NCI-H1092 (cell line): ENCODE data around the gene MGAT2.
"Not testable (repeated sequence)": the region's sequence is repeated elsewhere in the genome, so short reads cannot be mapped to it uniquely, and the experiment has no call there.

Experiments used
- DNase-seq: peaks from one replicate; lab custom pipeline; 2025; lab: John Stamatoyannopoulos, UW

Gene MGAT2

DNA sequence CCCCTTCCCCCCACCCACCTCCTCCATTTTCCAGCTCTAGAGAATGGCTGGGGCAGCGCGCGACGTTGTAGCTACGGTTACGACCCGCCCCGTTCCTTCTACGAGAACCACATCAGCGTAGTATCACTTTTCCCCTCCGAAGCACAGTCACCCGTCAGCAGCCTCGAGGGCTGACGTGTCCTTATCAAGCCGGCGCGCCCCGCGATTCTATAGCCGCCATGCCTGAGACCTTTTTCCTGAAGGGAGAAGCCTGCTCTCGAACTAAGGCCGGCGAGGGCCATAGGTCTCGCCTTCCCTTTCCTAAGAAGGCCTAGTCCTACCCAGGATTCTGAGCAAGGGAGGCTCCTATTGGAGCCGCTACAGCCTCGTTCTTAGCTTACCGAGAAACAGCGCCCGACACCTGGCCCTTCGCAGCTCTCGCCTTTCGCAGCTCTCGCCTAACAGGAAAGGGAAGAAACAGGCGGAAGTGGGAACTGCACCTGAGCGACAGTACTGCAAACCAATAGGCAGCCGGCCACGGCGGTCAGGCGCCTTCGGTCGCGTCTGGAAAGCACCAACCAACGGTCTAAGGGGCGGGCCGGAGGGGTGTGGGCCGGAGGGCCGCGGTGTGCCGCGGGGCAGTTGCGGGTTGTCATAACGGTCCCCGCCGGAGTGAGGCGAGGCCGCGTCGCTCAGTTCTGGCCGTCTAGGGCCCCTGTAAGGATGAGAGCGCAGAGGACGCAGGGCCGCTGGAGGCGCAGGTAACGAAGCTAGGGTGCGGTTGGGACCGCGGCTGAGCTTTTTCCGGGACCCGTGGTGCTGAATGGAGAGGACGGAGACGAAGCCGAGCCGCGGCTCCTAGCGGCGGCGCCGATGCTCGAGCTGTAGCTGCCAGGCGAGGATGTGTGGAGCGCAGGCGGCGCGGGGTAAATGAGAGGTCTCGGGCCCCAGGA, at the start of gene MGAT2, which contains the start of gene RPL36AL:
TSS of gene MGAT2 (plus strand) at position 618 of the 932 bp plus-strand sequence. CDS start 470 bp downstream, outside the sequence.
TSS of gene RPL36AL (minus strand) at position 445 of the 932 bp plus-strand sequence. CDS start 1,522 bp downstream, outside the sequence.
- DNase-seq = peak; percentile 98

DNA sequence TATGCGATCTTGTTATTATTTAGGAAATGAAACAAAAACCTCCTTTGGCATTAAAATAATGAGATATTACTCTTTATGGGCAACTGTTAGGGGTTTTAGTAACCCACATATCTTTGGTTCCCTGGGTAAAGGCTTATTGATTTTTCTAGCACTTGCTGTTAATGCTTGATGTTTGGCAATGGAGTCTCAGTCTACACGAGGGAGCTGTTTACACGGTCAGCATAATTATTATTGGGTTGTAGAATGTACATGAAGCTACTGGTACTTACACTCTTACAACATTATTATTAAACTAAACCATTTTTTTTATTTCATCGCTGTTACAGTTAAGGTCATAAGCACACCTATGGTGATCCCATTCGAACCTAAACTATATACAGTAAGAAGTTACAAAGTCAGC, 46.6 kb upstream of the MGAT2 start:
- DNase-seq = no peak

DNA sequence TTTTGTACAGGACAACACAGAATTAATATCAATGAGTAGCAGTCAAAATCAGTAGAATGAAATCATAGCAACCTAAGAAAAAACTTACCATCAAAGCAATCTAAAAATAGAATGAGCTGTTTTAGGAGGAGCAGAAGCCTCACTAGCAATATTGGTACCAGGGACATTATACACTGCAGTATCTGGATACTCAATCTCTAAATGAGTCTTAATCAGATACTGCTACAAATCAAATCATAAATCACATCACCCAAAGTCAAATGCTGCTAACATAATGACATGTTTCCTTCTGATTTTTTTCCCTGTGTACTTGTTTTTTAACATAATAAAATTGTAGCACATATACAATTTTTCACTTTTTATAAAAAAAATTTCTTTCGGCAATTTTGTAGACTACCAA, 42.5 kb upstream of the MGAT2 start:
- DNase-seq = no peak

DNA sequence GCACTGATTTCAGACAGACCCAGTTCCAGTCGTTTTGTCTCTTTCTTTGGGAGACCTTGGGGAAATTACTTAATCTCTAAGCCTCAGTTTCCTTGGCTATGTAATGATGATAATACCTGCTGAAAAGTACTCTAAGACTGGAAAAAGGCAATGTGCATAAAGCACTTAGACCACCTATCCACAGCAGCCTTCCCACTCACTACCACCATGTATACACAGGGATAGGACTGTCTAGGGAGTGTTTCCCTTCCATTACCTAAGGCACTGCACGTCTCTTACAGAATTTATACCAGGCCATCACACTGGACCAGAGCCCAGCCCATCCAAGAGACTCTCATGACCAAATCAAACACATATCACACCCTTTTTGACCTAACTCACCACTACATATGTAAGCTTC, 40.8 kb upstream of the MGAT2 start:
- DNase-seq = no peak

DNA sequence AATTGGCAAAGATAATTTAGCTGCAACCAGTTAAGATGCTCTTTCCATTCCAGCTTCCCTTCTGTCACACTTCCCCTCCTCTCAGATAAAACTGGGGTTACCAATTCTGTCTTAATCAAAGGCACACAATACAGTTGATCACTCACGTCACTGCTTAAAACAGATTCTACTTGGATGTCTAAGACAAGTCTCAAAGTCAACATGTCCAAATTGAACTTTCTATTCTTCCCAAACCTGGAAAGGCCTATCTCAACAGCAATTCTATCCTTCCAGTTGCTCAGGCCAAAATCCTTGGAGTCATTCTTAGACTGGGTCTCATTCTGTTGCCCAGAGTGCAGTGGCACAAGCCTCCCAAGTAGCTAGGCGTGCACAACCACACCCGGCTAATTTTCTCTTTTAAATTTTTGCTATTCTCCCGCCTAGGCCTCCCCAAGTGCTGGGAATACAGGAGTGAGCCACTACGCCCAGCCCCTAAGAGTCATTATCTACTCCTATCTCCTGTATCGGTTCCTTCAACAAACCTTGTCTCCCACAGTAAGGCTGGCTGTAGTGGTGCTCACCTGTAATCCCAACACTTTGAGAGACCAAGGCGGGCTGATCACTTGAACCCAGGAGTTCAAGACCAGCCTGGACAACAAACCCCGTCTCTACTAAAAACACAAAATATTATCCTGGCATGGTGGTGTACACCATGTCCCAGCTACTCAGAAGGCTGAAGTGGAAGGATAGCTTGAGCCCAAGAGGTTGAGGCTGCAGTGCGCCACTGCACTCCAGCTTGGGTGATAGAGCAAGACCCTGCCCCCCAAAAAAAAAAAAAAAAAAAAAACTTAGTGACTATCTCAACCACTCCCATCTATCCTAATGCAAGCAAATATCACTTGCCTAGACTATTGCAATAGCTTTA, 39.1 kb upstream of the MGAT2 start:
- DNase-seq = no peak

DNA sequence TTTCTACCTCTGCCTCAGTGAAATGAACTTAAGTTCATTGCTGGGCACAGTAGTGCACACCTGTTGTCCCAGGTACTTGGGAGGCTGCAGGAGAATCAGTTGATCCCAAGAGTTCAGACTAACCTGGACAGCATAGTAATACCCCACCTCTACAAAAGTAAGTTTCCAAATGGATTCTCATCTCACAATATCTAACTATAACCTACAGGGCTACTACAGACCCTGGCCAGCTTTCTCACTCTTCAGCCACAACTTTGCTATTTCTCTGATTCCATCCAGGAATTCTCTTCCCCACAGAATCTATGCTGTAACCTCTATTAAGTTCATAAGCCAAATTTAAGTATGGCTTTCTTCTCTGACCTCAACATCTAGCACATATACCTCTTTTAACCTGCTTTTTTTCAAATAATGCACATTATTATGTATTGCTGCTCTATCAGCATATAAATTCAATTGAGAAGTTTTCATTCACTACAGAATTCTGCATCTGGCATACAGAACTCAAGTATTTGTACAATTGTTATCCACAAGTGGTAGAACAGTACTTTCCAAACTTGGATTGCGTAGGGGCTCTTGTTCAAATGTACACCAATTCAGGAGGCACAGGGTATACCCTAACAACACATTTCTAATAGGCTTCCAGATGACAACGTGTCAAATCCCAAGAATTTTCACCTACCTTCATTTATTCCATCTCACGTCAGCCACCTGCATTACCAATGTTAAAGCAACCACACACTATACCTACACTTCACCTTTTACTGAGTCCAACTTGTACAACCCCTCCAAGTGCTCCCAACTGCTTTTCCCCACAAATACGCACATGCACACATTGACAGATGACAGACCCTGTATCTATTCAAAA, 38.3 kb upstream of the MGAT2 start:
- DNase-seq = no peak

DNA sequence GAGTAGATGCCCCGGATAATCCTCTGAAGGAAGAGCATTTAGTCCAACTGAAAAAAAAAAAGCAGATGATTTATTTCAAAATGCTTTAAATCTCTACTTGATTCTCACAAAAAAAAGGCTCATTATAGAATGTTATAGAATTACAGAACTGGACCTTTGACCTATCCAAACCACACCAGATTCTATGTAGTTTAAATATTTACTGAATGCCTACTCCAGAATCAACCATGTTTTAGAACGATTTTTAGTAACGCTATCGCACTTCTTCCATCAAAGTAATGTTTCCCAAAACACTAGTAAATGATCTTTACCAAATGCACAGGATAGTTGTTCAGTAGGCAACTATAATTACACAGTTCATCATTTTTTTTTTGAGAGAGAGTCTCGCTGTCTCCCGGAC, 37.0 kb upstream of the MGAT2 start:
- DNase-seq = no peak

DNA sequence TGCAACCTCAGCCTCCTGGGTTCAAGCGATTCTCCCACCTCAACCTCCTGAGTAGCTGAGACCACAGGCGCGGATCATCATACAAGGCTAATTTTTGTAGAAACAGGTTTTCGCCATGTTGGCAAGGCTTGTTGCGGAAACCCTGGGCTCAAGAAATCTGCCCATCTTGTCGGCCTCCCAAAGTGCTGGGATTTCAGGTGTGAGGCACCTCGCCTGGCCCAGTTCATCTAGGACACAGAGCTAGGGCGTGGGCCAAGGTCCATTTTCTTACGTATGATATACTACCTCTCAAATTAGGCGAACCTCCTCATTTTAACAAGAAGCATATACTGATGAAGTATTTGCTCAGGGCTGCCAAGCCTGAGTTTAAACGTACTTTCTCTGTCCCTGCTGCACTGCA, 36.5 kb upstream of the MGAT2 start:
- DNase-seq = no peak

DNA sequence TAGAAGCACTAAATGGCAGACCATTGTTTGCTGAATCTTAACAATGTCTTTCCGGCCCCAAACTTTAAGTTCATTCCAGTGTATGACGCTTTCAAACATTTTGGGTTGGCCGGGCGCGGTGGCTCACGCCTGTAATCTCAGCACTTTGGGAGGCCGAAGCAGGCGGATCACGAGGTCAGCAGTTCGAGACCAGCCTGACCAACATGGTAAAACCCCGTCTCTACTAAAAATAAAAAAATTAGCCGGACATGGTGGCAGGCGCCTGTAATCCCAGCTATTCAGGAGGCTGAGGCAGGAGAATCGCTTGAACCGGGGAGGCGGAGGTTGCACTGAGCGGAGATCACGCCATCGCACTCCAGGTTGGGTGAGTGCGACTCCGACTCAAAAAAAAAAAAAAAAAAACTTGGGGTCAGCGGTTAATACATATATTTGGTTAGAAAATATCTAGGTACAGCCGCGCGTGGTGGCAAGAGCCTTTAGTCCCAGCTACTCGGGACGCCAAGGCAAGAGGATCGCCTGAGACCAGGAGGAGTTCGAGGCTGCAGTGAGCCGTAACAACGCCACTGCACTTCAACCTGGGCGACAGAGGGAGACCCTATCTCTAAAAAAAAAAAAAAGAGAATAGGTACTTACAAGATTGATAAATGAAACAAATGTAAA, 35.5 kb upstream of the MGAT2 start:
- not testable (repeated sequence) for DNase-seq

DNA sequence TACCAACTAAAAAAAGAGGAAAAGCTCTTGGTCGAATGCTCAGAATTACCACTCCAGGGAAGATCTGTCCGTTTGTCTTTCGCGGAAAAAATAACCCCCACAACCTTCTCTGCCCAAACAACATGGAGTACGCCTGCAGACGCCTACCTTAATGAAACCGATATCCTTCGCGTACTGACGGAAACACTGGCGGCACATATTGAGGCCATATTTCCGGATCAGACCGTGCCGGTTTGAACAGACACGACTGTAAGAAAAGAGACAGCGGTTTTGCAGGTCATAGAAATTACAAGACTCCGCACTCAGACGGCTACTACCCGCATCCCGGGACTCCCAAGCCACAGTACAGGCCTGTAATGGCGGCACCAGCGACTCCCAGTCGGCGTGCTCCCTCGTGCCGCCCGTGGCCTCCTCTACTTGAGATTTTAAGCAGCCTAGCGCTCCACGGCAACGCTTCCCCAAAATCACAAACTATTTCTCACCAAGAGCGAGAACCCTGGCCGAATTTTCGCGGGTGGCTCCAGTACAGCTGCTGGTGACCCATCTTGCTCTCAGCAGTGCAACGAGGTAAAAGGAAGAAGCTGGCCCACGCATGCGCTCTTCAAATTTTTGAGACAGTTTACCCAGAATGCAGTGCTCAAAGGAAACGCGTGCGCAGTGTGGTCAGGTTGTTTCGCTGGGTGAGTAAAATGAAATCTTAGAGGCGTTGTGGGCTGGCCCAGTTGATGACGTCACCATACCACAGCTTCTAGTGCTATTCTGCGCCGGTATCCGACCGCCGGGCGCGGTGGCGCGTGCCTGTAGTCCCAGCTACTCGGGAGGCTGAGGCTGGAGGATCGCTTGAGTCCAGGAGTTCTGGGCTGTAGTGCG, 34.6 kb upstream of the MGAT2 start, which contains the start of gene RPS29:
TSS of gene RPS29 (minus strand) at position 578 of the 870 bp plus-strand sequence. CDS start at position 544, 34 bp downstream.
- DNase-seq = peak; percentile 99

DNA sequence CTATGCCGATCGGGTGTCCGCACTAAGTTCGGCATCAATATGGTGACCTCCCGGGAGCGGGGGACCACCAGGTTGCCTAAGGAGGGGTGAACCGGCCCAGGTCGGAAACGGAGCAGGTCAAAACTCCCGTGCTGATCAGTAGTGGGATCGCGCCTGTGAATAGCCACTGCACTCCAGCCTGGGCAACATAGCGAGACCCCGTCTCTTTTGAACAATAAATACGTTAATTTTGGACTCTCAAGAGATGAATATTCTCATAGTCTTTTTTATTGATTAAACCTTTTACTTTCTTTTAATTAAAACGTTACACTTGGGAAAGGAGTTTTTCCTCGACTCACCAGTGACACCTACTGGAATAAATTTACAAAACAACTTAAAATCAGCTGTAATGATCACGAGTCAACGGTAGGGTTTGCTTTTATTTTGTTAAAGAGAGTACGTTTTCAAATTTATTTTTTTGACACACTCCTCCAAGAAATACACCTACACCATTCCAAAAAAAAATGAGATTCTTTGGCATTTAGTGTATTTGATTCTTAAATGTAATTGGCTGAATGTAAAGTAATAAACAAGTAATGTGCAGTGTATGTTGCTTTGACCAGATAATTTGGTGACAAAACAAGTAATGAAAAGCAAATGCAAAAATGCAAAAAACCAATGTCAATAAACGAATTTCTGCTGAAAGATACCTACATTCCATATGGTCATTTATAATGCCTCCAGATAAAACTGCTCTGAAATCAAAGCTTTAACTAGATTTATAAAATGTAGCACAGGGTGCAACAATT, 33.7 kb upstream of the MGAT2 start:
- peak; percentile 48 for DNase-seq

DNA sequence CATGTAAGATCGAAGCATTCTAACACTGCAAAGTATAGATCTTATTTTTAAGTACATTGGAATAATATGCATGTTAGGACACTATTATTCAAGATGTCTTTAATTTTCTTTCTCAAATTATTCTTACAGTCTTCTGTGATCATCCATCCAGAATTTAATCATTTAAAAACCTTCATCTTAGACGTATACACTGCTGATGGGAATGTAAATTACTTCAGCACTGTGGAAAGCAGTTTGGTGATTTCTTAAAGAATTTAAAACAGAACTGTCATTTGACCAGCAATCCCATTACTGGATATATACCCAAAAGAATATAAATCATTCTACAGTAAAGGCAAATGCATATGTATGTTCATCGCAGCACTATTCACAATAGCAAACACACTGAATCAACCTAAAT, 31.2 kb upstream of the MGAT2 start:
- no peak for DNase-seq

DNA sequence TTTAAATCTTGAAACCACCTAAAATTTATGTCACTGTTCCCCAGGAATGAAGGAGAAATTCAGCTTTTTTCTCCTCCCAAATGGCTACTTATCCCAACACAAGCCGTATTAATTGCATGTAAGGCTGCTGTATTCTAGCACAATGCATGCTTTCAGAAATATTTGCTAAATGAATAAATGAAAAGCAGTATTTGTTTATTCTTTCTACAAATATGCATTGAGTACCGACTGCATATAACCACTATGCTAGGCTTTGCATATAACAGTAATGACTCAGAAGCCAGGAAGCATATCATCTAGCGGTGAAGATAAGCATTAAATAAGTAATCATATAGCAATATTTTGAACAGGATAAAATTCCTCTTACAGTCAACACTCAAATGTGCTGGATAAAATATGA, 27.6 kb upstream of the MGAT2 start:
- DNase-seq = no peak

DNA sequence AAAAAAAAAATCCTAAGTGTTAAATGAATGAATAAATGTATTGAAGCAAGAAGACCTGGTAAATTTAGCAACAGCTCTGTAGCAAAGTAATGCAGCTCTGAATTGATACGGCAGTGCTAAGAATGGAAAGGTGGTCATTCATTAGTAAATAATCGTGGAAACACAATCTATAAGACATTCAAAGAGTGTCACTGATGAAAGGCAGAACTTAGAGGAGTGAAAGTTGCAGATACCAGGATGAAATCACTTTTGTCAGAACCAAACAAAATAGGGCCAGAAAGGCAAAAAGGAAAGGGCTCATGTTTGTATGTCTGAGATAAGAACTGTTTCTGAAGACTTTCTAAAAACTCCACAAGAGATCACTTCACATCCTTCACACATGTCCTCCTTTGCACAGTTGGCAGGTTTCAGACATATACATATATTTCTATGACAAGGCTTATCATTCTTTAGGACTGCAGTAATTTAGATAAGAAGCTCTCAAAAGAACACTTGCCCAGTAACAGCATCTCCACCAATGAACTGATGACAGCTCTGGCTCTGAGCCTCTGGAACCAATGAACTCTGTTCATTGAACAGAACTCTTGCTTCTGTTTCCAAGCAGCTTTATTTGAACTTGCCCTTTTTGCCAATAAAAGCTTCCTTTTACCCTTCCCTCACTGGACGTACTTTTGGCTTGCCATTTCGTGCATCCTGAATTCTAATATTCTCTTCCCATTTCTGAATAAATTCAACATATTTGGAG, 26.1 kb upstream of the MGAT2 start:
- no peak for DNase-seq

DNA sequence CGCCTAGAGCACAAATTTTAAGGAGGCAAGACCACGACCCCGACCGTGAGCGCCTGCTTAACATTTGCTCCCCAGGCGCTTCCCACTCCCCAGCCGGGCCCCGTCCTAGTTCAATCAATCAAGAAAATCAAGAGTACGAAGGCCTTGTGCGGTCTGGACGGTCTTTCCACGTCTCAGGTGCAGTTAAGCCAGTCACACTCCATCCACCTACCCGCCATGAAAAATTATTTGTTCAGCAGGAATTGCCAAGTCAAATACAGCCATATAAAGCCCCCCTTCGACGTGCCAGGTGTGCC, 22.5 kb upstream of the MGAT2 start:
- peak; percentile 57 for DNase-seq

DNA sequence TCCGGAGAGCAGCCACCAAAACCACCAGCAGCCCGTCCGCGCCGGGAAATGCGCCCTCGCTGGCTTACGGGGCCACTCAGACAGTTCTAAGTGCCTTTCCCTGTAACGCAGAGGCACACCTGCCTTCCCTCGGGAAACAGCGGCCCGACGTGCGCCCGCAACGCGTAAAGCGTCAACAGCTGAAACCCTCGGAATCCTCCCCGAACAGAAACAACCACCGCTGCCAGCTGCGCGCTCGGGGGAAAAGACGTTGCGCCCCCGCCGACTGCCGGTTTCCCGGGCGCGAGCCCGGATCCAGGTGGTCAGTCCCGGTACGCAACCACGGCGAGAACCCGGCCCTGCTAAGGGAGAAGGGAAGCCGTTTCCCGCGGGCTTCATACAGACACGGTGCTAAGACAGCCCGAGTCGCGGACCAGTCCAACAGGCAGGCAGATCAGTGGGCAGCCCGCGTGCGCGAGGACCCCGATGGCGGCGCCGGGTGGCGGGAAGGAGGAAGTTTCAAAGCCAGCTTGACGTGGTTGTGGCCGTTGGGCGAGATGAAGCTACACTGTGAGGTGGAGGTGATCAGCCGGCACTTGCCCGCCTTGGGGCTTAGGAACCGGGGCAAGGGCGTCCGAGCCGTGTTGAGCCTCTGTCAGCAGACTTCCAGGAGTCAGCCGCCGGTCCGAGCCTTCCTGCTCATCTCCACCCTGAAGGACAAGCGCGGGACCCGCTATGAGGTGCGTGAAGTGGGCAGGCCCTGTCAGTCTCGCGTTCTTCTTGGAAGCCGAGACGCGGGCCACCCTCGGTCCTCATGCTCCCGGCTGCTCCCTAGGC, 21.9 kb upstream of the MGAT2 start, which contains the start of gene LRR1:
TSS of gene LRR1 (plus strand) at position 456 of the 816 bp plus-strand sequence. CDS start at position 537, 81 bp downstream.
- DNase-seq = peak; percentile 85

DNA sequence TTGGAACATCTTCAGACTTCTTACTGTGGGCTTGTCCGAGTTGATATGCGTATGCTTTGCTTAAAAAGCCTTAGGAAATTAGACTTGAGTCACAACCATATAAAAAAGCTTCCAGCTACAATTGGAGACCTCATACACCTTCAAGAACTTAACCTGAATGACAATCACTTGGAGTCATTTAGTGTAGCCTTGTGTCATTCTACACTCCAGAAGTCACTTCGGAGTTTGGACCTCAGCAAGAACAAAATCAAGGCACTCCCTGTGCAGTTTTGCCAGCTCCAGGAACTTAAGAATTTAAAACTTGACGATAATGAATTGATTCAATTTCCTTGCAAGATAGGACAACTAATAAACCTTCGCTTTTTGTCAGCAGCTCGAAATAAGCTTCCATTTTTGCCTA, 13.0 kb upstream of the MGAT2 start:
- DNase-seq = no peak

DNA sequence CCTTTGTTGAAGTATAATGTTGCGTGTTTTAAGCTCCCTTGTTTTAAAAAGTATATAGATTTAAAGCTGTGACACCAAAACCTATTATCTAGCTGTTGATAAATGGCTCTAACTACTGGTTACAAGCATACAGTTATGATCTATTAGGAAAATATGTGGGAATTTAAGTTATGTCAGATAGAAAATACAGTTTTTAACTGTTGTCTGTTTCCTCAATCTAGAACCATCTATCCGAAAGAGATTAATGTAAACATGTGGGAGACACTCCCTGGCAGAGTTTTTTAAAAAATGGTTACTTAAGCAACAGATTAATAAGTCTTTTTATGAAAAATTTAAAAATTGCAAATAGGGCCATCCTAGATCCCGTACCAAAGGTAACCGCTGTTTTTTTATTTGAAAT, 8.3 kb upstream of the MGAT2 start:
- no peak for DNase-seq
